GM12878 (cell line): ENCODE measurements around the gene LAMA2. TPM values are rescaled to one million over a fixed set of nuclear protein-coding genes. Genes with fewer than 3 reads are reported as not detected.

Experiments used
- ATAC-seq: fragments of 200-7000 bp; cut with Tn5 transposase; 3 replicates; pipeline ENCODE4 v1.9.1; 2020; ENCODE audit warnings: mild to moderate bottlenecking, moderate library complexity
- BruUV-seq: library from RNA; stranded (reverse); fragments of 400-500 nt; replicated peaks from 2 replicates; lab custom pipeline; 2021; lab: Mats Ljungman, UMichigan
- CTCF ChIA-PET: fragments of 300-600 bp; sonication (Branson Sonifier 250); formaldehyde crosslinking; extraction: SDS; loops from one replicate; lab custom pipeline; 2021; ENCODE audit warnings: inconsistent platforms; lab: Yijun Ruan, JAX
- POLR2A ChIA-PET: fragments of 350-600 bp; formaldehyde crosslinking; extraction: SDS; loops from one replicate; lab custom pipeline; 2021; ENCODE audit warnings: inconsistent platforms; lab: Charles Lee
- RAD21 ChIA-PET: fragments of 300-600 bp; sonication (Branson Sonifier 250); formaldehyde crosslinking; loops from one replicate; lab custom pipeline; 2023; ENCODE audit warnings: antibody characterized with exemption; ENCODE audit not compliant: unreplicated experiment; lab: Charles Lee
- SMC1A ChIA-PET: fragments of 300-600 bp; sonication (Branson Sonifier 250); formaldehyde crosslinking; loops from one replicate; lab custom pipeline; 2023; ENCODE audit not compliant: unreplicated experiment, uncharacterized antibody; lab: Charles Lee
- DNase-seq: peaks from one replicate; pipeline ENCODE4 v3.0.0-alpha.2; 2011; ENCODE audit warnings: low read depth, low spot score
- FAIRE-seq: peaks from 3 replicates; lab custom pipeline; 2011; peaks lifted over from hg19 to GRCh38; lab: Jason Lieb, UNC
- H2AFZ ChIP-seq: 2 replicates; pipeline ENCODE4 v1.6.0; 2011; ENCODE audit warnings: low read depth, low read length, control low read depth; ENCODE audit not compliant: control insufficient read depth
- H3K27ac ChIP-seq: 2 replicates; pipeline ENCODE4 v1.5.1; 2011; ENCODE audit warnings: control low read depth; ENCODE audit not compliant: control insufficient read depth, insufficient read depth
- H3K27me3 ChIP-seq, 2 experiments: replicated peaks in 1 of 2; 2 replicates each; pipeline versions ENCODE4 v1.6.0 to v1.6.1; 2011; ENCODE audit warnings: low read length in 1 of 2; ENCODE audit not compliant: control insufficient read depth in 2 of 2, insufficient read depth in 2 of 2
- H3K36me3 ChIP-seq, 2 experiments: 2 replicates each; pipeline ENCODE4 v1.5.1; 2011; ENCODE audit warnings: low read length in 1 of 2; ENCODE audit not compliant: control insufficient read depth in 2 of 2, insufficient read depth in 2 of 2
- H3K4me1 ChIP-seq: 2 replicates; pipeline ENCODE4 v1.6.1; 2011; ENCODE audit warnings: mild to moderate bottlenecking, low read length, moderate library complexity, mixed read lengths; ENCODE audit not compliant: control insufficient read depth, insufficient read depth
- H3K4me2 ChIP-seq: 2 replicates; pipeline ENCODE4 v1.6.0; 2011; ENCODE audit warnings: control low read depth; ENCODE audit not compliant: control insufficient read depth, insufficient read depth
- H3K4me3 ChIP-seq: fragments of 200-600 bp; sonication (generic); 2 replicates; pipeline ENCODE4 v1.5.1; 2016
- H3K79me2 ChIP-seq: 2 replicates; pipeline ENCODE4 v1.6.0; 2011; ENCODE audit warnings: low read length; ENCODE audit not compliant: control insufficient read depth, insufficient read depth
- H3K9ac ChIP-seq: 2 replicates; pipeline ENCODE4 v1.8.0; 2011; ENCODE audit warnings: low read length, control low read depth, mixed read lengths; ENCODE audit not compliant: control insufficient read depth, insufficient read depth
- H3K9me3 ChIP-seq: replicated peaks from 3 replicates; pipeline ENCODE4 v1.5.1; 2011; ENCODE audit warnings: mild to moderate bottlenecking, low read length; ENCODE audit not compliant: control insufficient read depth, insufficient read depth
- H4K20me1 ChIP-seq: 2 replicates; pipeline ENCODE4 v1.6.0; 2011; ENCODE audit not compliant: control insufficient read depth, insufficient read depth
- CHD4 ChIP-seq: fragments of 200-600 bp; sonication (generic); IDR thresholded peaks from 2 replicates; pipeline ENCODE4 v1.6.1; 2016; ENCODE audit warnings: mild to moderate bottlenecking
- E2F4 ChIP-seq: IDR thresholded peaks from 2 replicates; pipeline ENCODE4 v1.6.1; 2012; ENCODE audit warnings: low read depth, low read length, improper control_type of control experiment
- EGR1 ChIP-seq, 2 experiments: IDR thresholded peaks; 1 replicate in 1 of 2; 2 replicates in 1 of 2; pipeline ENCODE4 v1.6.1; 2011 to 2012; ENCODE audit warnings: low read depth in 2 of 2, low read length in 2 of 2, borderline replicate concordance in 1 of 2, mild to moderate bottlenecking in 1 of 2, moderate library complexity in 1 of 2
- ESRRA ChIP-seq: IDR thresholded peaks from 2 replicates; pipeline ENCODE4 v1.6.1; 2012; ENCODE audit warnings: mild to moderate bottlenecking, low read length, improper control_type of control experiment
- FOS ChIP-seq: IDR thresholded peaks from 3 replicates; pipeline ENCODE4 v1.6.1; 2011; ENCODE audit warnings: borderline replicate concordance; ENCODE audit not compliant: insufficient read length; ENCODE audit errors: extremely low read depth
- HDAC2 ChIP-seq: fragments of 200-600 bp; sonication (generic); IDR thresholded peaks from 2 replicates; pipeline ENCODE4 v1.6.1; 2017
- HDGF ChIP-seq: fragments of 450-650 bp; IDR thresholded peaks from 2 replicates; pipeline ENCODE4 v1.6.1; 2016; ENCODE audit warnings: antibody characterized with exemption
- JUNB ChIP-seq: IDR thresholded peaks from 2 replicates; pipeline ENCODE4 v1.6.1; 2016; ENCODE audit warnings: antibody characterized with exemption, mild to moderate bottlenecking
- MTA2 ChIP-seq: fragments of 450-650 bp; IDR thresholded peaks from 2 replicates; pipeline ENCODE4 v1.6.1; 2016; ENCODE audit warnings: low read depth, mild to moderate bottlenecking, moderate library complexity
- RBBP5 ChIP-seq: fragments of 200-600 bp; sonication (generic); conservative IDR thresholded peaks from 2 replicates; pipeline ENCODE4 v1.6.1; 2016
- RCOR1 ChIP-seq: conservative IDR thresholded peaks from 2 replicates; pipeline ENCODE4 v1.6.1; 2012; ENCODE audit warnings: low read depth, low read length, improper control_type of control experiment
- SIX5 ChIP-seq: IDR thresholded peaks from 2 replicates; pipeline ENCODE4 v1.6.1; 2011; ENCODE audit warnings: mild to moderate bottlenecking, low read depth, low read length, moderate library complexity; ENCODE audit not compliant: severe bottlenecking
- SUZ12 ChIP-seq: fragments of 200-600 bp; sonication (generic); IDR thresholded peaks from one replicate; pipeline ENCODE4 v1.6.1; 2018; ENCODE audit warnings: antibody characterized with exemption, mild to moderate bottlenecking; ENCODE audit not compliant: unreplicated experiment
- WRNIP1 ChIP-seq: IDR thresholded peaks from 2 replicates; pipeline ENCODE4 v1.6.1; 2011; ENCODE audit warnings: low read depth, low read length, improper control_type of control experiment, borderline replicate concordance
- WGBS: methylation state at CpG from one replicate; pipeline ENCODE4 v1.1.6; 2016; ENCODE audit warnings: low lambda C conversion rate; ENCODE audit not compliant: insufficient replicate concordance, insufficient coverage; ENCODE audit errors: missing lambda C conversion rate; 5-methylcytosine and 5-hydroxymethylcytosine counted together
- in situ Hi-C: fragments of 300-500 bp; cut with MboI; formaldehyde crosslinking; loops from 9 replicates; pipeline ENCODE4 v1.14.3; 2018; ENCODE audit warnings: mixed read lengths
- intact Hi-C: fragments of 100-400 bp; cut with micrococcal nuclease; formaldehyde crosslinking; loops from one replicate; pipeline ENCODE4 v1.14.2; 2022; ENCODE audit not compliant: unreplicated experiment
- polyA plus RNA-seq, 11 experiments: library from polyadenylated mRNA; depleted of rRNA in 4 of 11; unstranded in 6 of 11; stranded (reverse) in 5 of 11; fragments of >200 nt; fragmentation: Nextera tagmentation in 4 of 11; fragmentation: Illumina TruSeq in 1 of 11; extraction: Ambion mirVana in 4 of 11; extraction: Trizol in 1 of 11; gene quantifications; 1 replicate in 1 of 11; 2 replicates in 10 of 11; pipeline versions ENCODE4 v1.2.1 to v1.2.3, GENCODE V29; 2011 to 2016; ENCODE audit warnings: inconsistent platforms in 2 of 11, missing spikeins in 2 of 11, low read depth in 1 of 11
- total RNA-seq, 4 experiments: library from RNA; depleted of rRNA in 3 of 4; stranded (reverse); fragments of >200 nt in 3 of 4; fragmentation: Illumina TruSeq in 1 of 4; extraction: Trizol in 1 of 4; gene quantifications; 2 replicates each; pipeline versions ENCODE4 v1.2.1 to v1.2.3, GENCODE V29; 2013 to 2021

The LAMA2 gene
- total and polyA plus RNA-seq, 10 of the 15 experiments (the other 5 are each of a cell fraction or from before 2014, with no cell fraction given): 0.04 to 2.0 (median 0.37) TPM; not detected in 1

- TF ChIP-seq MTA2 (no peak), FOS (no peak), SIX5 (no peak), RCOR1 (no peak), ESRRA (no peak), EGR1 (IDR thresholded peaks at IDR 0.05; ENCODE audit: borderline replicate concordance in 1 of 2, low read depth in 2 of 2, low read length in 2 of 2) (no peak)
Observed at GRCh38 chr6:129102741-129103140, 219.8 kb downstream of the LAMA2 start (continued).

GRCh38 chr6:129104131-129104530, 221.2 kb downstream of the LAMA2 start:
- H2AFZ ChIP-seq: no peak overlapping the region
- no peak for FAIRE-seq
- no peak overlapping the region for H3K9ac ChIP-seq
- ChIA-PET CTCF (no interaction called here), POLR2A (interaction anchor here (0.7 kb wide), 1 partner anchor 774 kb away, joined by 5 read pairs; no protein-coding TSS in a partner anchor), RAD21 (no interaction called here), SMC1A (interaction anchor here (1.5 kb wide), 1 partner anchor 14 kb away, joined by 4 read pairs; no protein-coding TSS in a partner anchor)
- 0% methylated on average over 1 of the region's 1 CpG for WGBS
- H3K4me2 ChIP-seq: no peak overlapping the region
- TF ChIP-seq JUNB (no peak), CHD4 (no peak), RBBP5 (no peak), SUZ12 (no peak), HDAC2 (no peak), E2F4 (no peak), HDGF (no peak), WRNIP1 (no peak), RCOR1 (no peak)
- in situ Hi-C loops: no loop called here
- H3K27me3 ChIP-seq: no peaks in the 10 kb centered on the region
- no peaks in the 10 kb centered on the region for H4K20me1 ChIP-seq
- no TSS peak for BruUV-seq
- H3K79me2 ChIP-seq: no peaks in the 10 kb centered on the region
- H3K4me3 ChIP-seq: no peak overlapping the region
- no peak for DNase-seq
- H3K9me3 ChIP-seq: no peaks in the 10 kb centered on the region
- H3K27ac ChIP-seq: no peak overlapping the region
- no peaks in the 10 kb centered on the region for H3K4me1 ChIP-seq
- no peak for ATAC-seq
- intact Hi-C loops: no loop called here
- no peaks in the 10 kb centered on the region for H3K36me3 ChIP-seq
